Left ventricle myocardium inferior (tissue), 1 donor: Measurements from ENCODE around the gene LRRC45. TPM values are rescaled to one million over a fixed set of nuclear protein-coding genes. Genes with fewer than 3 reads are reported as not detected.

Experiments used
- DNase-seq: peaks from one replicate; pipeline ENCODE4 v3.0.0-alpha.2; 2020
- H3K27ac ChIP-seq: fragments of 200-600 bp; replicated peaks from 2 replicates; pipeline ENCODE4 v1.8.0; 2021
- H3K27me3 ChIP-seq: fragments of 200-600 bp; 2 replicates; pipeline ENCODE4 v1.8.0; 2021; ENCODE audit warnings: low read depth
- H3K36me3 ChIP-seq: fragments of 200-600 bp; 2 replicates; pipeline ENCODE4 v1.8.0; 2021
- H3K4me1 ChIP-seq: fragments of 200-600 bp; 2 replicates; pipeline ENCODE4 v1.8.0; 2021
- H3K4me3 ChIP-seq: fragments of 200-600 bp; 2 replicates; pipeline ENCODE4 v1.8.0; 2021; ENCODE audit warnings: mild to moderate bottlenecking, moderate library complexity
- H3K9me3 ChIP-seq: fragments of 200-600 bp; replicated peaks from 2 replicates; pipeline ENCODE4 v1.8.0; 2021
- intact Hi-C: fragments of 100-400 bp; cut with micrococcal nuclease; formaldehyde crosslinking; loops from one replicate; pipeline ENCODE4 v1.11.0; 2022
- total RNA-seq: library from RNA; stranded (reverse); fragmentation: NEBNext Ultra II Directional; extraction: Animal tissue kit (Norgen Biotek cat#: 25700); gene quantifications from one replicate; pipeline ENCODE4 v1.2.1, GENCODE V29; 2021
- TF ChIP-seq, protein P1 (sequence below): fragments of 200-600 bp; IDR thresholded peaks from 2 replicates; pipeline ENCODE4 v1.8.0; 2021; ENCODE audit warnings: antibody characterized with exemption, mild to moderate bottlenecking, borderline replicate concordance
- donor health status: DM: no; HTN: yes; CAD: no; lungs with severe emphysema.

Gene LRRC45
- total RNA-seq, 1 donor from 2014 or later = 4.3 TPM

DNA sequence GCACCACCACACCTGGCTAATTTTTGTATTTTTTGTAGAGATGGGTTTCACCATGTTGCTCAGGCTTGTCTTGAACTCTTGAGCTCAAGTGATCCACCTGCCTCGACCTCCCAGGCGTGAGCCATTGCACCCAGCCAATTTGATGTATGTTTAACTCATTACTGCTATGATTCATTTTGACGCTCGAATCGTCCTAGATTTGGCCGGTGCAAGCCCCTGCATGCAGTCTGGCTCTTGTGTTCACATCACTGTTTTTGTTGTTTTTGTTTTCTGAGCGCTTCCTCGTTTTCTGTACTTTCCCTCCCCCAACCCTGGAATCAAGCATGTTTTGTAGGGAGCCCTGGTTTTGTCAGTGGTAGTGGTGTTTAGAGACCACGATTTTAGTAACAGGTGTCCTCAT lies 50.3 kb downstream of the LRRC45 start:
- Histone ChIP-seq H3K9me3 (no peaks in the 10 kb centered on the region), H3K27me3 (no peaks in the 10 kb centered on the region), H3K4me1 (no peaks in the 10 kb centered on the region), H3K36me3 (no peaks in the 10 kb centered on the region), H3K4me3 (no peak overlapping the region), H3K27ac (no peak overlapping the region)
- intact Hi-C loops = no loop called here
- no peak for DNase-seq
- TF ChIP-seq, protein P1, sequence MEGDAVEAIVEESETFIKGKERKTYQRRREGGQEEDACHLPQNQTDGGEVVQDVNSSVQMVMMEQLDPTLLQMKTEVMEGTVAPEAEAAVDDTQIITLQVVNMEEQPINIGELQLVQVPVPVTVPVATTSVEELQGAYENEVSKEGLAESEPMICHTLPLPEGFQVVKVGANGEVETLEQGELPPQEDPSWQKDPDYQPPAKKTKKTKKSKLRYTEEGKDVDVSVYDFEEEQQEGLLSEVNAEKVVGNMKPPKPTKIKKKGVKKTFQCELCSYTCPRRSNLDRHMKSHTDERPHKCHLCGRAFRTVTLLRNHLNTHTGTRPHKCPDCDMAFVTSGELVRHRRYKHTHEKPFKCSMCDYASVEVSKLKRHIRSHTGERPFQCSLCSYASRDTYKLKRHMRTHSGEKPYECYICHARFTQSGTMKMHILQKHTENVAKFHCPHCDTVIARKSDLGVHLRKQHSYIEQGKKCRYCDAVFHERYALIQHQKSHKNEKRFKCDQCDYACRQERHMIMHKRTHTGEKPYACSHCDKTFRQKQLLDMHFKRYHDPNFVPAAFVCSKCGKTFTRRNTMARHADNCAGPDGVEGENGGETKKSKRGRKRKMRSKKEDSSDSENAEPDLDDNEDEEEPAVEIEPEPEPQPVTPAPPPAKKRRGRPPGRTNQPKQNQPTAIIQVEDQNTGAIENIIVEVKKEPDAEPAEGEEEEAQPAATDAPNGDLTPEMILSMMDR = no peak

DNA sequence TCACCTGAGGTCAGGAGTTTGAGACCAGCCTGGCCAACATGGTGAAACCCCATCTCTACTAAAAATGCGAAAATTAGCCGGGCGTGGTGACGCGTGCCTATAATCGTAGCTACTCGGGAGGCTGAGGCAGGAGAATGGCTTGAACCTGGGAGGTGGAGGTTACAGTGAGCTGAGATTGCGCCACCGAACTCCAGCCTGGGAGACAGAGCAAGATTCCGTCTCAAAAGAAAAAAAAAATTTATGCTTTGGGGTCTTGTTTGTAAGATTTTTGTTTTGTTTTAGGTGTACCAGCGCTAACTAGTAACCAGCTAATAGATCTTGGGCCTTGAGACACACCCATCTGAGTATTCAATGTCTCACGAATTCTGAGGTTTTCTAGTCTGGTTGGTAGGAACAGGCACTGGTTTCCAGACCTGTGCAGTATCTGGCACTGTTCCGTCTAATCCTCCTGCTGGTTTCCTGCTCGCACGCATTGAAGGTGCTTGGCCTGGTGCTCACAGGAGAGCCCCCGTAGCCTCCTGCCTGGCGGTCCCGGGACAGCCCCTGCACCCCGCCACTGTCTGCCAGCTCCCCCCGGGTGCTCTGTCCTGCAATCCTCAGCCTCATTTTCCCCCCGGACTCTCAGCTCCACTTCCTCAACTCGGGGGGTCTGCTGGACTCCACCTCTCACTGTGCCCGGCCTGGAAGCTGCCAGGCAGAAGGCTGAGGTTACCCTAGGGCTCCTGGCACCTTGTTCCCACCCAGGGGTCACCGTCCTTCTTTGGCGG lies 53.1 kb downstream of the LRRC45 start:
- Histone ChIP-seq H3K4me3 (no peak overlapping the region), H3K4me1 (no peaks in the 10 kb centered on the region), H3K27ac (no peak overlapping the region), H3K27me3 (no peaks in the 10 kb centered on the region), H3K9me3 (no peaks in the 10 kb centered on the region), H3K36me3 (peaks cover 23% of the 10 kb centered on the region)
- intact Hi-C loops = no loop called here
- TF ChIP-seq, protein P1 = no peak
- DNase-seq = no peak

DNA sequence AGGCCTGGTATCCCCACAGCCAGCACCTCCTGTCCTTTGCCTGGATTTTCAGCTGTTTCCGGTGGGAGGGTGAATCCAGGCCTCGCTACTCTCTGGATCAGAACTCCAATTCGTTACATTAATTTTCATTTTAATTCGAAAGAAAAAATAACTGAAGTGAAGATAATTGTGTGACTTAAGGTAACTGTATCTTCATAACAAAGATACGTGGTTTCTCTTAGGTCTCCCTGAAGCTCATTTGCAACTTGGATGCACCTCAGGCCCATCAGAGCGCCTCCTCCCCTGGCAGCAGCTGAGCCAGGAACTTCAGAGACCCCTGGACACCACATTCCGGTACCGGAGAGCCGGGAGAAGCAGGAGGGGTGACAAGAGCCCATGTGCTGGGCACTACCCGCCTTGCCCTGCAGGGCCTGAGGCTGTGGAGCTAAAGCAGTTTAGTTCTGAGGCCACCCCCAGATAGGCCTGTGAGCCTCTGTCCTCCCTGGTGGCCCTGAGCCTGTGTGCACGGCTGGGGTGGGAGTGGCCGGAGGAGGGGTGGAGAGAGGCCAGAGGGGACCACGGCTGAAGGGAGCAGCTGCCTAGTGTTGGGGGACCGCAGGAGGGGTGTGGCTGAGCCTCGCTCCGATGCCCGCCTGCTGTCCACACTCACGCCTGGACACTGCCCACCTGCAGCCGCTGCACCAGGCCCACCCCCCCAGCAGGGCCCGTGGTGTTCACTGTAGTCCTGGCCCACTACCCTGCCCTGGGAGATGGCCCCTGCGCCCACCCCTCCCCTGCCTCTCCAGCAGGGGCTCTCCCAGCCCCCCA lies 53.9 kb downstream of the LRRC45 start:
- Histone ChIP-seq H3K9me3 (no peaks in the 10 kb centered on the region), H3K27me3 (no peaks in the 10 kb centered on the region), H3K4me1 (no peaks in the 10 kb centered on the region), H3K27ac (no peak overlapping the region), H3K4me3 (no peak overlapping the region), H3K36me3 (peaks cover 29% of the 10 kb centered on the region)
- TF ChIP-seq, protein P1 = no peak
- DNase-seq = no peak
- intact Hi-C loops = no loop called here

DNA sequence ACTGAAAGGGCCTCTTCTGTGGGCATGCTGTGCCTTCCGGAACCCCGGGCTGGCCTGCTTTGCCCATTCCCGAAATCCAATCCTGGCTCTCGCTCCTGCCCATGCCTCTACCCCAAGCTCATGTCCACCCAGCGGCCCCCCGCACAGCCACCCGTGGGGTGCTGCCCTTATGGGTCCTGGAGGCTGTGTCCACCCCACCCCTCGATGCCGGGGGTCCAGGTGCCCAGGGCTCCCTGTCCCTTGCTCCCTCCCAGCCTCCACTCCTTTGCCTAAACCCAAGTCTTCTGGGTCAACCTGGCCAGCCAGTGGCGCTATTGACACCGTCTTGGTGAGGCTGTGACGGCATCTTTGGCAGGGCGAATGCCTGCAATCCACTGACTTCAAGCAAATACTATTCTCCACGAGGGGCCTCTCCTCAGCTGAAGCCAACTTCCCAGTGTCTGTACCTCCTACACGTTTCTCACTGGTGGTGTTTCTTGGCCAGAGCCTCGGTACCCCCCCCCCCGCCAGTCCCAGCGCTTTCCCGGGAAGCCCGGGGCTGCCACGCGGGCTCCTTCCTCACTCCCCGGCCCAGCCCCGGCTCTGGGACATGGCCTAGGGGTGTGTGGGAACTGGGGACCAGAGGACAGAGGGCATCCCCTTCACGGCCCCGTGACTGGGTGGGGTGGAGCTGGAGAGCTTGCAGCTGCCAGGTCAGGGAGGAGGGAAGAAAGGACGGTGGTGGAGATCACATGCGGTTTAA lies 54.7 kb downstream of the LRRC45 start:
- H3K4me1 ChIP-seq = no peaks in the 10 kb centered on the region
- H3K4me3 ChIP-seq = no peak overlapping the region
- no peak overlapping the region for H3K27ac ChIP-seq
- H3K36me3 ChIP-seq = peaks cover 37% of the 10 kb centered on the region
- DNase-seq = no peak
- H3K9me3 ChIP-seq = no peaks in the 10 kb centered on the region
- H3K27me3 ChIP-seq = no peaks in the 10 kb centered on the region
- TF ChIP-seq, protein P1 = no peak
- intact Hi-C loops = no loop called here

DNA sequence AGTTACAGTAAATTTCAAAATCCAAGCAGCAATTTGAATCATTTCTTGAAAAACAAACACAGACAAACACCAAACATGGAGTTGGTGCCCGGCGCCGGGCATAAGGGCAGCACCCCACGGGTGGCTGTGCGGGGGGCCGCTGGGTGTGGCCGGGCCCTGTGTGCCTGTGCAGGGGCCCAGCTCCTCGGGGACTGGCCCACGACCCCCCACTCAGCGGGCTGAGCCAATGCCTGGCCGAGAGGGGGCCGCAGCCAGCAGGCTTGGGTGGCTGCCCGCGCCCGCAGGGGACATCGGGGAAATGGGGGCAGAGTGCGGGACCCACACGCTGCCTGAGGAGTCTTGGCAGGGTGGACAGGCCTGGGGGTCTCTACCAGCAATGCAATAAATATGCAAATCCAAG lies 55.3 kb downstream of the LRRC45 start:
- H3K27ac ChIP-seq = no peak overlapping the region
- intact Hi-C loops = no loop called here
- H3K4me1 ChIP-seq = no peaks in the 10 kb centered on the region
- no peaks in the 10 kb centered on the region for H3K9me3 ChIP-seq
- H3K4me3 ChIP-seq = no peak overlapping the region
- H3K36me3 ChIP-seq = peaks cover 43% of the 10 kb centered on the region
- H3K27me3 ChIP-seq = no peaks in the 10 kb centered on the region
- DNase-seq = no peak
- TF ChIP-seq, protein P1 = no peak
